ENCODE measurements around the gene KCNQ4.

- TF ChIP-seq EZH2phosphoT487 (IDR thresholded peaks at IDR 0.05; ENCODE audit: borderline replicate concordance, low read length): no peak
- TF ChIP-seq, protein P1, sequence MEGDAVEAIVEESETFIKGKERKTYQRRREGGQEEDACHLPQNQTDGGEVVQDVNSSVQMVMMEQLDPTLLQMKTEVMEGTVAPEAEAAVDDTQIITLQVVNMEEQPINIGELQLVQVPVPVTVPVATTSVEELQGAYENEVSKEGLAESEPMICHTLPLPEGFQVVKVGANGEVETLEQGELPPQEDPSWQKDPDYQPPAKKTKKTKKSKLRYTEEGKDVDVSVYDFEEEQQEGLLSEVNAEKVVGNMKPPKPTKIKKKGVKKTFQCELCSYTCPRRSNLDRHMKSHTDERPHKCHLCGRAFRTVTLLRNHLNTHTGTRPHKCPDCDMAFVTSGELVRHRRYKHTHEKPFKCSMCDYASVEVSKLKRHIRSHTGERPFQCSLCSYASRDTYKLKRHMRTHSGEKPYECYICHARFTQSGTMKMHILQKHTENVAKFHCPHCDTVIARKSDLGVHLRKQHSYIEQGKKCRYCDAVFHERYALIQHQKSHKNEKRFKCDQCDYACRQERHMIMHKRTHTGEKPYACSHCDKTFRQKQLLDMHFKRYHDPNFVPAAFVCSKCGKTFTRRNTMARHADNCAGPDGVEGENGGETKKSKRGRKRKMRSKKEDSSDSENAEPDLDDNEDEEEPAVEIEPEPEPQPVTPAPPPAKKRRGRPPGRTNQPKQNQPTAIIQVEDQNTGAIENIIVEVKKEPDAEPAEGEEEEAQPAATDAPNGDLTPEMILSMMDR (IDR thresholded peaks at IDR 0.05; ENCODE audit: low read depth, low read length, poor library complexity, severe bottlenecking): no peak
Measured at GRCh38 chr1:40789661-40790430, 6.3 kb downstream of the KCNQ4 start.

All from DOHH2 (cell line).